Panc1 (cell line): ENCODE results near the gene BRINP3. TPM values are rescaled to one million over a fixed set of nuclear protein-coding genes. Genes with fewer than 3 reads are reported as not detected.

Experiments
- ATAC-seq: fragments of 200-7000 bp; cut with Tn5 transposase; 2 replicates; pipeline ENCODE4 v1.9.1; 2020; ENCODE audit warnings: mild to moderate bottlenecking, moderate library complexity
- BruUV-seq: library from RNA; stranded (reverse); fragments of 400-500 nt; replicated peaks from 2 replicates; lab custom pipeline; 2021; lab: Mats Ljungman, UMichigan
- CTCF ChIA-PET: fragments of 300-600 bp; sonication (Branson Sonifier 250); formaldehyde crosslinking; loops from one replicate; lab custom pipeline; 2022; ENCODE audit warnings: antibody characterized with exemption; lab: Charles Lee
- POLR2A ChIA-PET: fragments of 300-600 bp; sonication (Branson Sonifier 250); formaldehyde crosslinking; loops from one replicate; lab custom pipeline; 2022; ENCODE audit warnings: antibody characterized with exemption; lab: Charles Lee
- DNase-seq: peaks from one replicate; pipeline ENCODE4 v3.0.0-alpha.2; 2010; ENCODE audit warnings: low read depth, low spot score
- H3K27ac ChIP-seq: 2 replicates; pipeline ENCODE4 v1.5.1; 2011; ENCODE audit warnings: mild to moderate bottlenecking, low read length, inconsistent platforms
- H3K27me3 ChIP-seq: fragments of 200-500 bp; sonication (Bioruptor generic); 2 replicates; pipeline ENCODE4 v1.6.0; 2014; ENCODE audit warnings: low read length, inconsistent platforms; ENCODE audit not compliant: control insufficient read depth, insufficient read depth
- H3K36me3 ChIP-seq: fragments of 200-500 bp; sonication (Bioruptor generic); 2 replicates; pipeline ENCODE4 v1.5.1; 2014; ENCODE audit warnings: inconsistent platforms, mild to moderate bottlenecking, low read length, moderate library complexity; ENCODE audit not compliant: control insufficient read depth, insufficient read depth
- H3K4me1 ChIP-seq: 2 replicates; pipeline ENCODE4 v1.5.1; 2011; ENCODE audit warnings: inconsistent platforms, mild to moderate bottlenecking, low read length, moderate library complexity; ENCODE audit not compliant: control insufficient read depth, insufficient read depth
- H3K4me3 ChIP-seq, 2 experiments: 2 replicates each; pipeline ENCODE4 v1.5.1; 2011 to 2012; ENCODE audit warnings: low read depth in 2 of 2, low read length in 2 of 2, mild to moderate bottlenecking in 2 of 2, inconsistent platforms in 1 of 2, moderate library complexity in 1 of 2
- H3K9me3 ChIP-seq: fragments of 200-500 bp; sonication (Bioruptor generic); 2 replicates; pipeline ENCODE4 v1.5.1; 2014; ENCODE audit warnings: low read depth, mild to moderate bottlenecking, inconsistent platforms, low read length, moderate library complexity; ENCODE audit not compliant: control insufficient read depth, insufficient read depth
- POLR2AphosphoS5 ChIP-seq: IDR thresholded peaks from 2 replicates; pipeline ENCODE4 v1.6.1; 2012; ENCODE audit warnings: mild to moderate bottlenecking, low read depth, low read length, moderate library complexity
- SIN3A ChIP-seq: IDR thresholded peaks from 2 replicates; pipeline ENCODE4 v1.6.1; 2012; ENCODE audit warnings: low read depth, mild to moderate bottlenecking, low read length, moderate library complexity, borderline replicate concordance; ENCODE audit not compliant: insufficient read depth
- TCF7L2 ChIP-seq: IDR thresholded peaks from 2 replicates; pipeline ENCODE4 v1.6.1; 2011; ENCODE audit warnings: mild to moderate bottlenecking, low read depth, low read length, inconsistent platforms
- in situ Hi-C: cut with HindIII; loops from 2 replicates; pipeline ENCODE4 v1.10.0; 2016; ENCODE audit warnings: low sequenced_read_pairs, low pct_unique_long_range_greater_than_20kb
- intact Hi-C: fragments of 100-400 bp; cut with micrococcal nuclease; formaldehyde crosslinking; loops from one replicate; pipeline ENCODE4 v1.10.0; 2022; ENCODE audit not compliant: unreplicated experiment
- total RNA-seq: library from RNA; stranded (reverse); gene quantifications from one replicate; pipeline ENCODE4 v1.2.1, GENCODE V29; 2021; ENCODE audit not compliant: unreplicated experiment
- TF ChIP-seq, protein P1 (sequence below): fragments of 450-650 bp; IDR thresholded peaks from 2 replicates; pipeline ENCODE4 v1.5.1; 2017; ENCODE audit warnings: mild to moderate bottlenecking
- TF ChIP-seq, protein P2 (sequence below), 2 experiments: IDR thresholded peaks; 2 replicates each; pipeline ENCODE4 v1.6.1; 2011 to 2012; ENCODE audit warnings: low read depth in 2 of 2, control low read depth in 1 of 2, low read length in 1 of 2, mild to moderate bottlenecking in 1 of 2, moderate library complexity in 1 of 2; ENCODE audit not compliant: insufficient read depth in 1 of 2

The BRINP3 gene
- total RNA-seq, 1 experiment from 2014 or later: 1.0 TPM

DNA sequence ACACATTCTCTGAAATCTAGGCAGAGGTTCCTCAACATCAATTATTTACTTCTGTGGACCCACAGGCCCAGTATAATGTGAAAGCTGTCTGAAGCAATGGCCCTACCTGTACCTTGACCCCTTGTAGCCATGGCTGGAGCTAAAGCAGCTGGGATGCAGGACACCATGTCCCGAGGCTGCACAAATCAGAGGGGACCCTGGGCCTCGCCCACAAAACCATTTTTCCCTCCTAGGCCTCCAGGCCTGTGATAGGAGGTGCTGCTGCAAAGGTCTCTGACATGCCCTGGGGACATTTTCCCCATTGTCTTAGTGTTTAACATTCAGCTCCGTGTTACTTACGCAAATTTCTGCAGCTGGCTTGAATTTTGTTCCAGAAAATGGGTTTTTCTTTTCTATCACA is 110.5 kb downstream of the BRINP3 start:
- H3K27me3 ChIP-seq: no peaks in the 10 kb centered on the region
- no peaks in the 10 kb centered on the region for H3K36me3 ChIP-seq
- in situ Hi-C loops (no loop called here), intact Hi-C loops (no loop called here)
- ATAC-seq (no peak), DNase-seq (no peak)
- H3K9me3 ChIP-seq: no peaks in the 10 kb centered on the region
- no peak overlapping the region for H3K27ac ChIP-seq
- no peaks in the 10 kb centered on the region for H3K4me1 ChIP-seq
- ChIA-PET CTCF (no interaction called here), POLR2A (no interaction called here)
- H3K4me3 ChIP-seq: no peak overlapping the region
- TF ChIP-seq TCF7L2: no peak
- no peak for TF ChIP-seq SIN3A
- TF ChIP-seq, protein P1, sequence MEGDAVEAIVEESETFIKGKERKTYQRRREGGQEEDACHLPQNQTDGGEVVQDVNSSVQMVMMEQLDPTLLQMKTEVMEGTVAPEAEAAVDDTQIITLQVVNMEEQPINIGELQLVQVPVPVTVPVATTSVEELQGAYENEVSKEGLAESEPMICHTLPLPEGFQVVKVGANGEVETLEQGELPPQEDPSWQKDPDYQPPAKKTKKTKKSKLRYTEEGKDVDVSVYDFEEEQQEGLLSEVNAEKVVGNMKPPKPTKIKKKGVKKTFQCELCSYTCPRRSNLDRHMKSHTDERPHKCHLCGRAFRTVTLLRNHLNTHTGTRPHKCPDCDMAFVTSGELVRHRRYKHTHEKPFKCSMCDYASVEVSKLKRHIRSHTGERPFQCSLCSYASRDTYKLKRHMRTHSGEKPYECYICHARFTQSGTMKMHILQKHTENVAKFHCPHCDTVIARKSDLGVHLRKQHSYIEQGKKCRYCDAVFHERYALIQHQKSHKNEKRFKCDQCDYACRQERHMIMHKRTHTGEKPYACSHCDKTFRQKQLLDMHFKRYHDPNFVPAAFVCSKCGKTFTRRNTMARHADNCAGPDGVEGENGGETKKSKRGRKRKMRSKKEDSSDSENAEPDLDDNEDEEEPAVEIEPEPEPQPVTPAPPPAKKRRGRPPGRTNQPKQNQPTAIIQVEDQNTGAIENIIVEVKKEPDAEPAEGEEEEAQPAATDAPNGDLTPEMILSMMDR: no peak
- no peak for TF ChIP-seq POLR2AphosphoS5
- TF ChIP-seq, protein P2, sequence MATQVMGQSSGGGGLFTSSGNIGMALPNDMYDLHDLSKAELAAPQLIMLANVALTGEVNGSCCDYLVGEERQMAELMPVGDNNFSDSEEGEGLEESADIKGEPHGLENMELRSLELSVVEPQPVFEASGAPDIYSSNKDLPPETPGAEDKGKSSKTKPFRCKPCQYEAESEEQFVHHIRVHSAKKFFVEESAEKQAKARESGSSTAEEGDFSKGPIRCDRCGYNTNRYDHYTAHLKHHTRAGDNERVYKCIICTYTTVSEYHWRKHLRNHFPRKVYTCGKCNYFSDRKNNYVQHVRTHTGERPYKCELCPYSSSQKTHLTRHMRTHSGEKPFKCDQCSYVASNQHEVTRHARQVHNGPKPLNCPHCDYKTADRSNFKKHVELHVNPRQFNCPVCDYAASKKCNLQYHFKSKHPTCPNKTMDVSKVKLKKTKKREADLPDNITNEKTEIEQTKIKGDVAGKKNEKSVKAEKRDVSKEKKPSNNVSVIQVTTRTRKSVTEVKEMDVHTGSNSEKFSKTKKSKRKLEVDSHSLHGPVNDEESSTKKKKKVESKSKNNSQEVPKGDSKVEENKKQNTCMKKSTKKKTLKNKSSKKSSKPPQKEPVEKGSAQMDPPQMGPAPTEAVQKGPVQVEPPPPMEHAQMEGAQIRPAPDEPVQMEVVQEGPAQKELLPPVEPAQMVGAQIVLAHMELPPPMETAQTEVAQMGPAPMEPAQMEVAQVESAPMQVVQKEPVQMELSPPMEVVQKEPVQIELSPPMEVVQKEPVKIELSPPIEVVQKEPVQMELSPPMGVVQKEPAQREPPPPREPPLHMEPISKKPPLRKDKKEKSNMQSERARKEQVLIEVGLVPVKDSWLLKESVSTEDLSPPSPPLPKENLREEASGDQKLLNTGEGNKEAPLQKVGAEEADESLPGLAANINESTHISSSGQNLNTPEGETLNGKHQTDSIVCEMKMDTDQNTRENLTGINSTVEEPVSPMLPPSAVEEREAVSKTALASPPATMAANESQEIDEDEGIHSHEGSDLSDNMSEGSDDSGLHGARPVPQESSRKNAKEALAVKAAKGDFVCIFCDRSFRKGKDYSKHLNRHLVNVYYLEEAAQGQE (IDR thresholded peaks at IDR 0.05; ENCODE audit: insufficient read depth in 1 of 2, low read depth in 2 of 2, low read length in 1 of 2): no peak
- no TSS peak for BruUV-seq

DNA sequence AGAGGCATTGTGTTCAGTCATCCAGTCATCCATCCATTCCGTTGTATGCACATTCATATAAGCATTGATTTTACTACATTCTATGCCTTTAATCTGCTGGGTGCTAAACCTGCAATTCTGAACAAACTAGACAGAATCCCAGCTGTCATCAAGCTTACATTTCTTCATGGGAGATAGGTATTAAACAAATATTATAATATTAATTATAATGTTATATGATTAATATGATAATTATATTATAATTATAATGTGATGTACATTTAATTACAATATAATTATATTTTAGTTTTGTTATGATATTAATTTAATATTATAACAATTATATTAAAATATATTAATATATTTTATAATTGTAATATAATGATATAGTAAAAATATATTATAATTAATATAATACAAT is 112.4 kb downstream of the BRINP3 start:
- BruUV-seq: no TSS peak
- DNase-seq: no peak
- no peak overlapping the region for H3K4me3 ChIP-seq
- H3K27me3 ChIP-seq: no peaks in the 10 kb centered on the region
- POLR2A ChIA-PET: no interaction called here
- H3K36me3 ChIP-seq: no peaks in the 10 kb centered on the region
- intact Hi-C loops (no loop called here), in situ Hi-C loops (no loop called here)
- H3K27ac ChIP-seq: no peak overlapping the region
- ATAC-seq: no peak
- CTCF ChIA-PET: no interaction called here
- TF ChIP-seq POLR2AphosphoS5 (no peak), TCF7L2 (no peak), SIN3A (no peak)
- TF ChIP-seq, protein P2 (IDR thresholded peaks at IDR 0.05; ENCODE audit: insufficient read depth in 1 of 2, low read depth in 2 of 2, low read length in 1 of 2): no peak
- TF ChIP-seq, protein P1: no peak
- H3K9me3 ChIP-seq: no peaks in the 10 kb centered on the region
- H3K4me1 ChIP-seq: no peaks in the 10 kb centered on the region
